ENCODE data around the gene HLA-DOB. TPM values are rescaled to one million over a fixed set of nuclear protein-coding genes. Genes with fewer than 3 reads are reported as not detected.

HLA-DOB gene
- total and polyA plus RNA-seq, 10 of the 15 experiments (the other 5 are each of a cell fraction or from before 2014, with no cell fraction given) = 27.4 to 79.1 (median 37.0) TPM

DNA sequence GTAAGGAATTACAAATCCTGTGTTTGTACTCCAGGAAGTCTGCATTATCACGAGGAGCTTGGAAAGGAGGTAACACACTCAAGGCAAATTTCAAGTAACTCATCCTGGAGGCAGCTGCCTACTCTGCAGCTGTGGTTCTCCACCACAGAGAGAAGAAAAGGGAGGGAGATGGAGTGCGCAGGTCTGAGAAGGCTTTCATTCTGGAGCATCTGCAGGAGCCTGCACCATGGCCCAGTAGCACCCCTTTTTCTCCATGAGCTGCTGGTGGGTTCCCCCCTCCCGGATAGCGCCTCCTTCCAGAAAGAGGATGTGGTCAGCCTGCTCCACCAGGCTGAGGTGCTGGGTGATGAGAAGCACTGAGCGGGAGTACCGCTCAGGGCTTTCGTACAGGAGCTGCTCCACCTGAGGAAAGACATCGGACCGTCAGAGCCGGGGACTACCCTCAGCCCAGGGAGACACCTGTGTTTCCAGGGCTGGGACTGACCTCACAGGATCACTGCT is 28.6 kb upstream of the HLA-DOB start (continued):
- TF ChIP-seq JUNB (IDR thresholded peaks at IDR 0.05) = no peak
- TF ChIP-seq TARDBP (IDR thresholded peaks at IDR 0.05; ENCODE audit: borderline replicate concordance) = no peak
- 0 out of 2 replicates have a peak, but pooled peaks have one; percentile 28 for TF ChIP-seq CBFB (IDR thresholded peaks at IDR 0.05; ENCODE audit: low read depth)
- TF ChIP-seq, protein P1, sequence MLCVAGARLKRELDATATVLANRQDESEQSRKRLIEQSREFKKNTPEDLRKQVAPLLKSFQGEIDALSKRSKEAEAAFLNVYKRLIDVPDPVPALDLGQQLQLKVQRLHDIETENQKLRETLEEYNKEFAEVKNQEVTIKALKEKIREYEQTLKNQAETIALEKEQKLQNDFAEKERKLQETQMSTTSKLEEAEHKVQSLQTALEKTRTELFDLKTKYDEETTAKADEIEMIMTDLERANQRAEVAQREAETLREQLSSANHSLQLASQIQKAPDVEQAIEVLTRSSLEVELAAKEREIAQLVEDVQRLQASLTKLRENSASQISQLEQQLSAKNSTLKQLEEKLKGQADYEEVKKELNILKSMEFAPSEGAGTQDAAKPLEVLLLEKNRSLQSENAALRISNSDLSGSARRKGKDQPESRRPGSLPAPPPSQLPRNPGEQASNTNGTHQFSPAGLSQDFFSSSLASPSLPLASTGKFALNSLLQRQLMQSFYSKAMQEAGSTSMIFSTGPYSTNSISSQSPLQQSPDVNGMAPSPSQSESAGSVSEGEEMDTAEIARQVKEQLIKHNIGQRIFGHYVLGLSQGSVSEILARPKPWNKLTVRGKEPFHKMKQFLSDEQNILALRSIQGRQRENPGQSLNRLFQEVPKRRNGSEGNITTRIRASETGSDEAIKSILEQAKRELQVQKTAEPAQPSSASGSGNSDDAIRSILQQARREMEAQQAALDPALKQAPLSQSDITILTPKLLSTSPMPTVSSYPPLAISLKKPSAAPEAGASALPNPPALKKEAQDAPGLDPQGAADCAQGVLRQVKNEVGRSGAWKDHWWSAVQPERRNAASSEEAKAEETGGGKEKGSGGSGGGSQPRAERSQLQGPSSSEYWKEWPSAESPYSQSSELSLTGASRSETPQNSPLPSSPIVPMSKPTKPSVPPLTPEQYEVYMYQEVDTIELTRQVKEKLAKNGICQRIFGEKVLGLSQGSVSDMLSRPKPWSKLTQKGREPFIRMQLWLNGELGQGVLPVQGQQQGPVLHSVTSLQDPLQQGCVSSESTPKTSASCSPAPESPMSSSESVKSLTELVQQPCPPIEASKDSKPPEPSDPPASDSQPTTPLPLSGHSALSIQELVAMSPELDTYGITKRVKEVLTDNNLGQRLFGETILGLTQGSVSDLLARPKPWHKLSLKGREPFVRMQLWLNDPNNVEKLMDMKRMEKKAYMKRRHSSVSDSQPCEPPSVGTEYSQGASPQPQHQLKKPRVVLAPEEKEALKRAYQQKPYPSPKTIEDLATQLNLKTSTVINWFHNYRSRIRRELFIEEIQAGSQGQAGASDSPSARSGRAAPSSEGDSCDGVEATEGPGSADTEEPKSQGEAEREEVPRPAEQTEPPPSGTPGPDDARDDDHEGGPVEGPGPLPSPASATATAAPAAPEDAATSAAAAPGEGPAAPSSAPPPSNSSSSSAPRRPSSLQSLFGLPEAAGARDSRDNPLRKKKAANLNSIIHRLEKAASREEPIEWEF (IDR thresholded peaks at IDR 0.05; ENCODE audit: insufficient replicate concordance, low read depth, low read length) = no peak
- TF ChIP-seq NR2F1 (conservative IDR thresholded peaks at IDR 0.05) = no peak
- TF ChIP-seq HDAC2 (IDR thresholded peaks at IDR 0.05) = no peak
- peak; percentile 37 for TF ChIP-seq POLR2AphosphoS5 (IDR thresholded peaks at IDR 0.05; ENCODE audit: low read length)
- TF ChIP-seq, protein P2, sequence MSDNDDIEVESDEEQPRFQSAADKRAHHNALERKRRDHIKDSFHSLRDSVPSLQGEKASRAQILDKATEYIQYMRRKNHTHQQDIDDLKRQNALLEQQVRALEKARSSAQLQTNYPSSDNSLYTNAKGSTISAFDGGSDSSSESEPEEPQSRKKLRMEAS (IDR thresholded peaks at IDR 0.05; ENCODE audit: low read depth, low read length) = no peak
- no peak for TF ChIP-seq SIN3A (IDR thresholded peaks at IDR 0.05; ENCODE audit: low read depth, low read length)
- TF ChIP-seq STAT3 (IDR thresholded peaks at IDR 0.05; ENCODE audit: low read depth, low read length) = no peak
- TF ChIP-seq MEF2A (IDR thresholded peaks at IDR 0.05; ENCODE audit: insufficient read depth, low read depth, low read length) = no peak
- TF ChIP-seq NFYB (IDR thresholded peaks at IDR 0.05; ENCODE audit: insufficient read depth, low read depth, low read length) = no peak
- TF ChIP-seq CEBPB (IDR thresholded peaks at IDR 0.05; ENCODE audit: borderline replicate concordance in 1 of 2, low read depth in 2 of 2, low read length in 2 of 2) = no peak
- TF ChIP-seq, protein P3, sequence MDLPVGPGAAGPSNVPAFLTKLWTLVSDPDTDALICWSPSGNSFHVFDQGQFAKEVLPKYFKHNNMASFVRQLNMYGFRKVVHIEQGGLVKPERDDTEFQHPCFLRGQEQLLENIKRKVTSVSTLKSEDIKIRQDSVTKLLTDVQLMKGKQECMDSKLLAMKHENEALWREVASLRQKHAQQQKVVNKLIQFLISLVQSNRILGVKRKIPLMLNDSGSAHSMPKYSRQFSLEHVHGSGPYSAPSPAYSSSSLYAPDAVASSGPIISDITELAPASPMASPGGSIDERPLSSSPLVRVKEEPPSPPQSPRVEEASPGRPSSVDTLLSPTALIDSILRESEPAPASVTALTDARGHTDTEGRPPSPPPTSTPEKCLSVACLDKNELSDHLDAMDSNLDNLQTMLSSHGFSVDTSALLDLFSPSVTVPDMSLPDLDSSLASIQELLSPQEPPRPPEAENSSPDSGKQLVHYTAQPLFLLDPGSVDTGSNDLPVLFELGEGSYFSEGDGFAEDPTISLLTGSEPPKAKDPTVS (IDR thresholded peaks at IDR 0.05; ENCODE audit: low read depth, low read length) = no peak
- TF ChIP-seq RFX5 (IDR thresholded peaks at IDR 0.05; ENCODE audit: low read depth, low read length) = no peak
- TF ChIP-seq MTA2 (IDR thresholded peaks at IDR 0.05; ENCODE audit: low read depth) = no peak
- TF ChIP-seq KAT2A (conservative IDR thresholded peaks at IDR 0.05; ENCODE audit: control insufficient read depth, low read depth, low read length) = no peak
- no peak for TF ChIP-seq ZBED1 (IDR thresholded peaks at IDR 0.05; ENCODE audit: borderline replicate concordance)
- TF ChIP-seq PAX8 (IDR thresholded peaks at IDR 0.05) = no peak
- peak; percentile 87 for TF ChIP-seq SPI1 (IDR thresholded peaks at IDR 0.05; ENCODE audit: borderline replicate concordance, insufficient read depth, low read depth, low read length)

Measured in GM12878 (cell line).